GM19023 (cell line): ENCODE results near the gene CYBA.

Experiments
- ATAC-seq: cut with Tn5 transposase; IDR thresholded peaks from one replicate; pipeline ENCODE4 v1.9.1; 2021; ENCODE audit warnings: mild to moderate bottlenecking, moderate library complexity; ENCODE audit not compliant: unreplicated experiment

The CYBA gene

GRCh38 chr16:88662843-88663606 is 12.2 kb upstream of the CYBA start, which contains the start of gene MVD:
MVD (minus strand) TSS chr16:88663091; CDS start chr16:88663080, 11 bp downstream.
- ATAC-seq, result peak; percentile 95

DNA sequence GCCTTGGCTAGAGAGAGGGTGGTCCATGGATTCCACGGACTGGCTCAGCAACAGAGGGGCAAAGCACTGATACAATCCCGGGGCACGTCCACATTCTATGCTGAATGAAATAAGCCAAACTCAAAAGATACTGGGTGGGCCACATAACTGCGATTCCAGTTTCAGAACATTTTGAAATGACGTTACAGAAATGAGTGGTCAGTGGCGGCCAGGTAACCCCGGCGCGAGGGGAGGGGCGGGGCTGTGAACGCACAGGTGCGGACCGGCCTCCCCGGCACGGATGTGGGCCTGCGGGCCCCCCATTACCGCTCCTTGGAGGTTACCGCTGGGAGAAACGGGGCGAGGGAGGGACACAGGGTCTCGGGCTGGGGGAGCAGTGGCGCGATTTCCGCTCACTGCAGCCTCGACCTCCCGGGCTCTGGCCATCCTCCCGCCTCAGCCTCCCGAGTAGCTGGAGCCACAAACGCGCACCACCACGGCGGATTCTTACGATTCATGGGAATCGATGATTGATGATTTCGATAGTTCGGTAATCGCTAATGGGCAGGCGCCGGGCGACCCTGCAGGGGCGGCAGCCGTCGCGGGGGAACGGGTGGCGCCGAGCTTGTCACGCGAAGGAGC is 11.5 kb upstream of the CYBA start:
- ATAC-seq, result no peak

GRCh38 chr16:88661468-88661867 is 10.6 kb upstream of the CYBA start:
- no peak for ATAC-seq

GRCh38 chr16:88659160-88659559 is 8.3 kb upstream of the CYBA start:
- no peak for ATAC-seq

DNA sequence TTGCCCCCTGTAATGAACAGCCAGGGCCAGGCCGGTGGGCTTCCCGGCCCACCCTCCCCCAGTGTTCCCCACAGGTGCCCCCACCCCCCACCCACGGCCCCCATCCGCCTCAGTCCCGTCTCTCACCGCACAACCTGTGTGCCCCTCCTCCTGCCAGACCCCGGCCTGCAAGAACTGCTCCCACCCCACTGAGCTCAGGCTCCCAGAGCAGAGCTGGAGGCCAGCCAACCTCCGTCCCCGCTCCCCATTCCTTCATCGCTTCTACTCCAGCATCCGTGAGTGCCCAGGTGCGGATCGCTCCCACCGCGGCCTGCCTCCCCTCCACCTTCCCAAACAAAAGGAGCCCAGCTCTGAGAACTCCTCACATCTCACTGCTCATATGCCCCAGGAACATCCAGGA is 7.9 kb upstream of the CYBA start:
- ATAC-seq, result no peak

DNA sequence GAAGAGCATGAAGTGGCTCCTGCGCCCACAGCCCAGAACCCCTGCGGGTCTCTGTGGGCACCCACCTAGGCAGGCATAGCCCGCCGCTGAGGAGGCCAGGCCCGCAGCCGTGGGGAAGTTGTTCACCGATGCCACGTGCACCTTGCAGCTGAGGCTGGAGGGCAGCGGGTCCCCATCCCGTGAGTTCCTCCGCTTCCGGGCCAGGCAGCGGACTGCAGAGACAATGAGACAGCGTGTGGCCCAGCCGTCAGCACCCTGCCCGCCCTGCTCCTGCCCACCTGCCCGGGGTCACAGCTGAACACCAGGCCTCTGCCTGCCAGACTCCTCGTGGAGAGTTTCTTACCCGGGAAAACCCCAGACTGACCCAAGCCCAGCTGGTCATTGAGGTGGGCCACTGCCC is 6.5 kb upstream of the CYBA start:
- ATAC-seq, result no peak

DNA sequence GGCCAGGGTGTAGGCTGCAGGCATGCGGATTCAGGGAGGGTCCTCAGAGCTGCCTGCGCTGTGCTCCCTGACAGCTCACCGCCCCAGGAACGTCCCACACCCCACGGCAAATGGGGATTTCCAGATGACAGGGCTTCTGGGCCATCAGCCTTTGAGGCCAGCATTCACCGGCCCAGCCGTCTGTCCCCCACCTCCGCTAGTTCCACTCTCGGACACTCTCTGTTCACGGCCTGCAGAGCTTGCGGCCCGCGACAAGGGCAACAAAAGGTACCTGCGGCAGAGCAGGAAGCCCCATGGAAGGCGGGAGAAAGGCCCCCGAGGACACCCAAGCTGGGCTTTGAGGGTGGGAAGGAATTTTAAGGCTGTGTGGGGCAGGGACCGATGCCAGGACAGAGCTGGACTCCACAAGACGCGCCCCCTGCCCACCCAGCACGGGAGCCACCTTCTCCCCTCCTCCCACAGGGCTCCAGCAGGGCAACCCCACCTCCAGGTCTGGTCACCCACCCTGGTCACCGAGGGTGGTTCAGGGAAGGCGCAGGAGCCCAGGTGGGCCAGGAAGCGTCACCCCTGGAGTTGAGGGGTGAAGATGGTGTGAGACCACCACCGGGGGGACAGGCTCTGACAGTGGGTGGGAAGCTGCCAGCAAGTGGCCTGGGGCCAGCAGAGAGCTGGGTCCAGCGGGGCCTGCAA is 5.6 kb upstream of the CYBA start:
- ATAC-seq, result no peak

GRCh38 chr16:88655733-88656281 is 5.0 kb upstream of the CYBA start:
- ATAC-seq, result no peak

DNA sequence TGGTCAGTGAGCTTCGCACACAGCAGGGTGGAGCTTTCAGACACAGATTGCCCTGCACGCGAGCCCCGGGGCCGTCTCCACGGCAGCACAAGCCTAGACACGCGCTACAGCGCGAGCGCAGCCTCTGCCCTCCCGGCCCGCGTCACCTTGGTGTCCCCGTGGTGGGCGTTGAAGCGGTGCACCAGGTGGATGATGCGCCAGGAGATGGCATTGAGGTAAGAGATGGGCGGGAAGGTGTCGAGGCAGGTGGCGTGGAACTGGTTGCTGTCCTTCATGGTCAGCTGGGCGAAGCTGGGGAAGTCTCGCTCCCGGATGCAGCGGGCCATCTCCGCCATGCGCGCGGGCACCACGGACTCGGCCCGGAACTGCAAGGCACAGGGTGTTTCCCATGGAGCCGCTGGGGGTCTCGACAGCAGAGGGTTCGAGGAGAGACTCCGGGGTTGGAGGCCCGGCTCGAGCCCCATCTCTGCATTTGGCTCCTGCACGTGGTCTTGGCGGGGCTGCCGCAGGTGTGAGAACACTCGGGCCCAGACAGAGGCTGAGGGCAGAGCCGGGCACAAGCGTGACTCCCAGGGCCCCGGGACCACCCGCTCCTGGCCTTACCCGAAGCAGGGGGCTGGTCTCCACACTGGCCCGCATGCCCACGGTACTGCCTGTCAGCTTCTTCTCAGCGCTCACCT is 4.3 kb upstream of the CYBA start:
- no peak for ATAC-seq

DNA sequence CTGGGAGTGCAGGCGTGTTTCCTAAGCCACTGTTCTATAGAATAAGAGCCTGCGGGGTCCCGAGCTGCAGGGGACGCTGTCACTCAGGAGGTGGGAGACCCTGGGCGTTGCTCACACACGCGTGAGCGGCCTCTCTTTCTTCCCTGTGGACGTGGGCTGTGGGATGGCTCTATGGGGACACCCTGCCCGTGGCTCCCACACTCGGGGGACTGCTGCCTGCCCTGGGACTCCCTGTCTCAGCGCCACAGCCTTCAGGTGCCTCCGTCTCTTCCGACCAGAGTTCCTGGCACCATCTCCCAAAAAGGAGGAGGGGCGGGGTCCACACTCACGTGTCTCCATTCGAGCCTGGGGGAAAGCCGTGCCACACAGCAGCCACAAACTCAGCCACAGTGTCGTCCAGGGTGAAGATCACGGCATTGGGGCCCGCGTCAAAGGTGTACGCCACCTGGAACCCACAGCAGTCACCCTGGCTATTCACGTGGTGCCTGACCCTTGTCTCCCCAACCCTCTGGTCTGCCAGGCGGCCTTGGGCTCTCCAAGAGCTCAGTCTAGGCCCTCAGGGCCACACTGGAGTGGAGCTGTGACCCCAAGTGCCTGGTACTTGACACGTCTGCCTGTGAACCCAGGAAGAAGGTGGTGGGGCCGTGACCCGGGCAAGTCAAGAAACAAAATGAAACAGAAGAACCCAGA is 3.7 kb upstream of the CYBA start:
- ATAC-seq, result no peak

DNA sequence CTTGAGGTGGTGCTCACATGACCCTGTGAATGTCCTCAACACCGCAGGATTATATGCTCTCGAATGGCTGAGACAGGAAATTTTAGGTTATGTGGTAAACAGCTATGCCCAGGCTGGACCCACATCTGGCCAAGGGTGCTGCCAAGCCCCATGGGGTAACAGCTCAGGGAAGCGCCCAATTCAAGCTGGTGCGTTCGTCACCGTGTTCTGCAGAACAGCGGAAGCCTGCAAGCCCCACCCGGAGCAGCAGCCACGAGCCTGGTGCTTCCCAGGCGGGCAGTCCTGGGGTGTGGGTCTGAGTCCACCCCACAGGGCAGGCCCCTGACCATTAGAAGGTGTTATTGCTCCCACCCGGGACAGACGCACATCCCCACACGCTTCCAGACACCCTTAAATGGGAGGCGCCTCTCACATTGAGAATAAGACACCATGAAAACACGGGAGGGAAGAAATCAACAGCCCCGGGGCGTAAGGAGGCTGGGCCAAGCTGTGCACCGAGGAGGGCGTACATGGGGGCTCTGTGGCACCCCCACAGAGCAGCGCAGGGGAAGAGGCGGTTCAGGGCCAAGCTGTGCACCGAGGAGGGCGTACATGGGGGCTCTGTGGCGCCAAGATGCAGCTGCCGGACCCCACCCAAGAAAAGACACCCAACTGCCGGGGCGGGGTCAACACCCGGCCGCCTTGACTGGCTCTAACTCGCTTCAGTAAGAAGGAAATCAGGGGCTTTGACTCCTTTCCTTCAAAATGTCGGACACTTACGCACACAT is 2.9 kb upstream of the CYBA start:
- no peak for ATAC-seq

DNA sequence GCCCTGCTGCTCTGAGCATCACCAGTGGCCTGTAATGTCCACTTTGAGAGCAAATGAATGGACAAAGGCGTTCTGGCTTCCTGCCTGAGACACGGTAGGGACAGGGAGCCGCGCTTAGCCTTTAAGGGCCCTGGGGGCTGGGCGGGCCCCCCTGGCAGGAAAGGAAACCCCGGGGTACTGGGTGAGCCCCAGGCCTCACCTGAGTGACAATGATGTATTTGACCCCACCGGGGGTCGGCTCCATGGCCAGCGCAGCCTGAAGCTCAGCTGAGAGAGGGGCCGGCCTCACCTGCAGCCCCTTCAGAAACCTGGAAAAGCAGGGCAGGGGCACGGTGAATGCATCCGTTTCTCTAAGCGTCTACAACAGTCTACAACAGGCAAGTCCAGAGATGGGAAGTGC is 2.2 kb upstream of the CYBA start:
- no peak for ATAC-seq

- no peak for ATAC-seq
Measured at GRCh38 chr16:88652762-88653063, 1.9 kb upstream of the CYBA start.

DNA sequence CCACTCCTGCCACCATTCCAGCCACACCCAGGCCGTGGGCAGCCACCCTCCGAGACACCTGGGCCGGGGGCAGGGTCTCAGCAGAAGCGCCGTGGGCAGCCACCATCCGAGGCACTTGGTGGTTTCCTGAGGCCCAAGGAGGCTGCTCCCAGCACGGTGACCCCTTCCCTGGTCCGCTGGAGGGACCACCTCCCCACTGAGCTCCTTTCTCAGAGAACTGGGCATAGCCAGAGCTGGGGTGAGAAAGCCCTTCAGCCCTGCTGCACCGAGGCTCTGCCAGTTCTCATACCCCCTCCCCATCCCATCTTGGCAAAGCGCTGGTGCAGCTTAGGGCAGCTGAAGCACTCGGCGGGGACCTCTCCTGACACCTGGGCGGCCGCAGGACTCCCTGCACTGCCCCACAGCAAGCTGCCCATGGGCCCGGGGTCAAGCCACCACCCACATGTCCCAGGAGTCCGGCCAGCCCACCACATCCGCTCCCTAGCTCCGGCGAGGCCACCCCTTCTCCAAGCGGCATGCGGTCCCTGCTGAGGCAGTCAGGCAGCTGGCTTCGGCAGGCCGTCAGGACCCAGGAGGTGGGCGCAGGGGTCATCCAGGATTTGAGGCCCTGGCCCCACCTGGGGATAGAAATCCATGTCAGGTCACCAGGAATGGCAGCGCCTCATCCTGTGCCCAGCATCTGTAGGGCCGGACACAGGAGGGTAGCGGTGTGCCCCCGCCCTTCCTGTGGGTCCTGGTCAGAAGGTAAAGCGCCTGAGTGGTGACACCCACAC is 1.3 kb upstream of the CYBA start:
- no peak for ATAC-seq

DNA sequence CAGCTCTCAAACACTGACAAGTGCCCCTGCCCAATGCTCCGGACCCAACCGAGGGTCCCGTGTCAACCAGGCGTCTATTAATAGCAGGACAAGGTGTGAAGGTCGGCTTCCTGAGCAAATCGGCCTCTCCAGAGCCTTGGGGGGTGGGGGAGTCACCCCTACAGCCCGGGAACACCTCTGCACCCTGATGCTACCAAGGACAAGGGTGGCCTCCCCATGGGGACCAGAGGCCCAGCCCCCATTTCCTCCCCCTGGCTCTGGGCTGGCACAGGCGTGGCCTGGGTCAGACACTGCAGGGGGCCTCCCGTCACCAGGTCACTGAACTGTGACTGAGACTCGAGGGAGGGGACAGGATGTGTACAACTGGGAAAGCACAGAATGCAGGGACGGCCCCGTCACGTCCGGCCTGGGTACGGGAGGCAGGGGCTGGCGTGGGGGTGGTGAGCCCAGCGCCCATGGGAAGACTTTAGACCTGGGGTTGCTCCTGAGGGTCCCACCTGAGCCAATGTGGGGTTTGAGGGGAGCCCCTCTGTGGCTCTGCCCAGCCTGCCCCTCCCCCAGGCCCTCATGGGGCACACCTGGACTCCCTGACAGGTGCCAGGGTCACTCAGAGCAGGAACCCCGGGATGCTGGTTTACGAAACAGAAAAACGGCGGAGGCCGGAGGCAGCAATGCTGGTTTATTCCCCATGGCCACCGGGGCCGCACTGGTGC is 579 bp upstream of the CYBA start:
- peak; percentile 65 for ATAC-seq

- ATAC-seq, result peak; percentile 16
Measured at GRCh38 chr16:88649924-88650748, 717 bp downstream of the CYBA start.

DNA sequence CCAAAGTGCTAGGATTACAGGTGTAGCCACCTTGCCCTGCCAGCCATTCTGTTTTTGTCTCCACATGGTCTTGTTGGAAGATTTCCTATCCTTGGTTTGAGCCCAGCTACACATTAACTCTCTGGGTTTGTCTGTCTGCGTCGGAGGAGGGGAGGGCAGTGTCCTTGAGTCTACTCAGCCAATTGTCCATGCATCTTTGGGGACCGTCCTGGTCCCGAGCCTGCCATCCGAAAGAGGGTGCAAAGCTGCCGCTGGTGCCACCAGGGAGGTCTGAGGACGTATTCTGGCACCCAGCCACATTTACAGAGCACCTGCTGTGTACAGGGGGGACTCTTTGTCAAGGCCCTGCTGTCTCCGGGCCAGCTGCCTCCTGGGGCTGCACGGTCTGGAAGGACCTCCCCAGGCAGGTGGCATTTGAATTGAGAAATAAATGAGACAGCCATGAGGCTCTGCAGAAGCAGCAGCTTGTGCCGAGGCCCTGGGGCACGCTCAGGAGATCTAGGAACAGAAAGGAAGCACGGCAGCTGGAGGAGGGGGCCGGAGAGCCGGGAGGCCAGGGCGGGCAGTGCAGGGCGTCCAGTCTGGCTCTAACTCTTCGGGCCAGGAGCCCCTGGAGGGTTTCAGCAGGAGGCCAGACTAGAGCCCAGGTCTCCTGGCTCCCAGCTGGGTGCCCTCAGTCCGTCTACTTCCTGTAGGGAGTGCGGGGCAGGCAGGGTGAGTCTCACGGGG is 1.5 kb downstream of the CYBA start:
- ATAC-seq, result no peak
